K562 (cell line): ENCODE data around the gene PDLIM7.

Experiments used
- CREB1 ChIP-seq, 2 experiments: sonication (generic) in 1 of 2; formaldehyde crosslinking in 1 of 2; IDR thresholded peaks; 2 replicates each; pipeline versions ENCODE4 v1.6.1 to v1.8.0; 2012 to 2022; ENCODE audit warnings: inconsistent platforms in 1 of 2, mild to moderate bottlenecking in 1 of 2, missing genetic modification reagents in 1 of 2, moderate library complexity in 1 of 2
- SOX6 ChIP-seq: fragments of 450-650 bp; IDR thresholded peaks from 2 replicates; pipeline ENCODE4 v1.6.1; 2014; ENCODE audit warnings: mild to moderate bottlenecking
- ZNF318 ChIP-seq, 2 experiments: fragments of 450-650 bp; IDR thresholded peaks; 2 replicates each; pipeline ENCODE4 v1.6.1; 2016; ENCODE audit warnings: mild to moderate bottlenecking in 2 of 2, borderline replicate concordance in 1 of 2, low read depth in 1 of 2, moderate library complexity in 1 of 2
- TF ChIP-seq, protein P1 (sequence below), 3 experiments: IDR thresholded peaks in 2 of 3; conservative IDR thresholded peaks in 1 of 3; 2 replicates each; pipeline ENCODE4 v1.5.1; 2011 to 2012; ENCODE audit warnings: low read length in 3 of 3, mild to moderate bottlenecking in 3 of 3, control low read depth in 2 of 3, improper control_type of control experiment in 1 of 3, inconsistent platforms in 1 of 3, low read depth in 1 of 3, mixed read lengths in 1 of 3, moderate library complexity in 1 of 3; ENCODE audit not compliant: insufficient read depth in 2 of 3
- TF ChIP-seq, protein P2 (sequence below): sonication (generic); formaldehyde crosslinking; IDR thresholded peaks from 2 replicates; pipeline ENCODE4 v1.8.1; 2023; ENCODE audit warnings: mild to moderate bottlenecking, missing genetic modification reagents

GRCh38 chr5:177524941-177525655, 27.7 kb upstream of the PDLIM7 start:
- TF ChIP-seq ZNF318 (IDR thresholded peaks at IDR 0.05; ENCODE audit: borderline replicate concordance in 1 of 2, low read depth in 1 of 2) (no peak), CREB1 (IDR thresholded peaks at IDR 0.05) (no peak), CREB1 (CRISPR knock-in tag; IDR thresholded peaks at IDR 0.05) (no peak), SOX6 (no peak)
- TF ChIP-seq, protein P1, sequence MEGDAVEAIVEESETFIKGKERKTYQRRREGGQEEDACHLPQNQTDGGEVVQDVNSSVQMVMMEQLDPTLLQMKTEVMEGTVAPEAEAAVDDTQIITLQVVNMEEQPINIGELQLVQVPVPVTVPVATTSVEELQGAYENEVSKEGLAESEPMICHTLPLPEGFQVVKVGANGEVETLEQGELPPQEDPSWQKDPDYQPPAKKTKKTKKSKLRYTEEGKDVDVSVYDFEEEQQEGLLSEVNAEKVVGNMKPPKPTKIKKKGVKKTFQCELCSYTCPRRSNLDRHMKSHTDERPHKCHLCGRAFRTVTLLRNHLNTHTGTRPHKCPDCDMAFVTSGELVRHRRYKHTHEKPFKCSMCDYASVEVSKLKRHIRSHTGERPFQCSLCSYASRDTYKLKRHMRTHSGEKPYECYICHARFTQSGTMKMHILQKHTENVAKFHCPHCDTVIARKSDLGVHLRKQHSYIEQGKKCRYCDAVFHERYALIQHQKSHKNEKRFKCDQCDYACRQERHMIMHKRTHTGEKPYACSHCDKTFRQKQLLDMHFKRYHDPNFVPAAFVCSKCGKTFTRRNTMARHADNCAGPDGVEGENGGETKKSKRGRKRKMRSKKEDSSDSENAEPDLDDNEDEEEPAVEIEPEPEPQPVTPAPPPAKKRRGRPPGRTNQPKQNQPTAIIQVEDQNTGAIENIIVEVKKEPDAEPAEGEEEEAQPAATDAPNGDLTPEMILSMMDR (IDR thresholded peaks at IDR 0.05 in 2 of 3, conservative IDR thresholded peaks at IDR 0.05 in 1 of 3; ENCODE audit: insufficient read depth in 2 of 3, low read depth in 1 of 3, low read length in 3 of 3) = no peak
- TF ChIP-seq, protein P2, sequence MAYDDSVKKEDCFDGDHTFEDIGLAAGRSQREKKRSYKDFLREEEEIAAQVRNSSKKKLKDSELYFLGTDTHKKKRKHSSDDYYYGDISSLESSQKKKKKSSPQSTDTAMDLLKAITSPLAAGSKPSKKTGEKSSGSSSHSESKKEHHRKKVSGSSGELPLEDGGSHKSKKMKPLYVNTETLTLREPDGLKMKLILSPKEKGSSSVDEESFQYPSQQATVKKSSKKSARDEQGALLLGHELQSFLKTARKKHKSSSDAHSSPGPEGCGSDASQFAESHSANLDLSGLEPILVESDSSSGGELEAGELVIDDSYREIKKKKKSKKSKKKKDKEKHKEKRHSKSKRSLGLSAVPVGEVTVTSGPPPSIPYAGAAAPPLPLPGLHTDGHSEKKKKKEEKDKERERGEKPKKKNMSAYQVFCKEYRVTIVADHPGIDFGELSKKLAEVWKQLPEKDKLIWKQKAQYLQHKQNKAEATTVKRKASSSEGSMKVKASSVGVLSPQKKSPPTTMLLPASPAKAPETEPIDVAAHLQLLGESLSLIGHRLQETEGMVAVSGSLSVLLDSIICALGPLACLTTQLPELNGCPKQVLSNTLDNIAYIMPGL (CRISPR knock-in tag) = no peak
